ENCODE results near the gene RUVBL1. TPM values are rescaled to one million over a fixed set of nuclear protein-coding genes. Genes with fewer than 3 reads are reported as not detected.
A peak's percentile ranks its signal among the peaks of the same experiment; 100 is the strongest.

Gene RUVBL1
- total and polyA plus RNA-seq, 11 donors: 14.1 to 44.6 (median 26.2) TPM

GRCh38 chr3:128051459-128051836, 72.2 kb downstream of the RUVBL1 start:
- Histone ChIP-seq H3K27ac (peak overlapping the region in 11 of 12 donors; percentile 55 to 95 (median 84)), H3K9me3 (no peaks in the 10 kb centered on the region), H3K36me3 (peaks cover 0 to 28% (median 22%) of the 10 kb centered on the region in 9 donors), H3K4me1 (peaks cover 10 to 45% (median 37%) of the 10 kb centered on the region in 12 donors), H3K4me3 (peak overlapping the region; percentile 72 to 99 (median 96)), H3K27me3 (no peaks in the 10 kb centered on the region)
- peak in 2 of 4 donors; percentile 4 to 10 for ATAC-seq
- 12 to 13% (median 12%) methylated on average over 10 of the region's 10 CpGs for WGBS, 4 donors
- DNase-seq: no peak
- intact Hi-C loops (cut with DNase I): loop anchor here in 3 of 10 donors (10.0 kb wide), 2 partner anchors 377 to 397 kb away; partner anchors contain the start of gene ABTB1 (in 1 of the 3)
- TF ChIP-seq POLR2A (IDR thresholded peaks at IDR 0.05): no peak
- TF ChIP-seq CTCF (IDR thresholded peaks at IDR 0.05): no peak

- intact Hi-C loops (cut with DNase I): loop anchor here in 3 of 10 donors (10.0 kb wide), 2 partner anchors 376 to 396 kb away; partner anchors contain the start of gene ABTB1 (in 1 of the 3)
- Histone ChIP-seq H3K27me3 (no peaks in the 10 kb centered on the region), H3K9me3 (no peaks in the 10 kb centered on the region), H3K4me3 (no peak overlapping the region), H3K4me1 (peaks cover 10 to 37% (median 34%) of the 10 kb centered on the region in 12 donors), H3K27ac (no peak overlapping the region), H3K36me3 (peaks cover 0 to 20% (median 14%) of the 10 kb centered on the region in 9 donors)
- ATAC-seq: no peak
- TF ChIP-seq POLR2A (IDR thresholded peaks at IDR 0.05) (no peak), CTCF (IDR thresholded peaks at IDR 0.05) (no peak)
- peak in 1 of 5 donors; percentile 41 for DNase-seq
- 65 to 72% (median 67%) methylated on average over 3 of the region's 3 CpGs for WGBS, 4 donors
Measured at GRCh38 chr3:128050597-128050996, 73.0 kb downstream of the RUVBL1 start.

GRCh38 chr3:128041344-128041743, 82.3 kb downstream of the RUVBL1 start:
- intact Hi-C loops (cut with DNase I): no loop called here
- Histone ChIP-seq H3K4me3 (no peak overlapping the region), H3K36me3 (no peaks in the 10 kb centered on the region), H3K27ac (no peak overlapping the region), H3K27me3 (no peaks in the 10 kb centered on the region), H3K9me3 (no peaks in the 10 kb centered on the region), H3K4me1 (no peaks in the 10 kb centered on the region)
- no peak for TF ChIP-seq CTCF (IDR thresholded peaks at IDR 0.05)
- TF ChIP-seq POLR2A (IDR thresholded peaks at IDR 0.05): no peak
- 67 to 85% (median 76%) methylated on average over 1 of the region's 1 CpG for WGBS, 4 donors
- no peak for DNase-seq
- no peak for ATAC-seq

GRCh38 chr3:128040660-128041059, 83.0 kb downstream of the RUVBL1 start:
- DNase-seq (no peak), ATAC-seq (no peak)
- Histone ChIP-seq H3K4me3 (no peak overlapping the region), H3K4me1 (no peaks in the 10 kb centered on the region), H3K27ac (no peak overlapping the region), H3K9me3 (no peaks in the 10 kb centered on the region), H3K27me3 (no peaks in the 10 kb centered on the region), H3K36me3 (no peaks in the 10 kb centered on the region)
- TF ChIP-seq CTCF (IDR thresholded peaks at IDR 0.05): no peak
- no peak for TF ChIP-seq POLR2A (IDR thresholded peaks at IDR 0.05)
- intact Hi-C loops (cut with DNase I): no loop called here
- WGBS, 4 donors: 36 to 73% (median 57%) methylated on average over 1 of the region's 1 CpG

Measured in heart left ventricle (tissue), 16 donors.